Right atrium auricular region (tissue), 2 donors: ENCODE measurements around the gene LITAFD. TPM values are rescaled to one million over a fixed set of nuclear protein-coding genes. Genes with fewer than 3 reads are reported as not detected.

Experiments used
- DNase-seq: peaks from one replicate; pipeline ENCODE4 v3.0.0-alpha.2; 2019; ENCODE audit warnings: low spot score
- H3K27ac ChIP-seq, 2 donors: fragments of 200-600 bp; sonication (generic); 1 replicate in 1 of 2; 2 replicates in 1 of 2; pipeline ENCODE4 v1.5.1; 2016 to 2019
- H3K27me3 ChIP-seq, 2 donors: fragments of 200-600 bp; sonication (generic); one replicate each; pipeline versions ENCODE4 v1.5.1 to v1.6.0; 2017 to 2019
- H3K36me3 ChIP-seq: fragments of 200-600 bp; sonication (generic); one replicate; pipeline ENCODE4 v1.5.1; 2016
- H3K4me1 ChIP-seq, 2 donors: fragments of 200-600 bp; sonication (generic); one replicate each; pipeline versions ENCODE4 v1.5.1 to v1.6.0; 2017 to 2019
- H3K4me3 ChIP-seq, 2 donors: fragments of 200-600 bp; sonication (generic); 1 replicate in 1 of 2; 2 replicates in 1 of 2; pipeline ENCODE4 v1.5.1; 2017 to 2019; ENCODE audit warnings: mild to moderate bottlenecking in 1 of 2, moderate library complexity in 1 of 2
- H3K9me3 ChIP-seq, 2 donors: fragments of 200-600 bp; sonication (generic); one replicate each; pipeline ENCODE4 v1.5.1; 2019
- CTCF ChIP-seq, 2 donors: fragments of 200-600 bp; sonication (generic); IDR thresholded peaks; one replicate each; pipeline ENCODE4 v1.5.1; 2019; ENCODE audit warnings: antibody characterized with exemption in 2 of 2
- total RNA-seq, 2 donors: library from RNA; depleted of rRNA; stranded (reverse); fragments of >200 nt; gene quantifications; one replicate each; pipeline ENCODE4 v1.1.0, GENCODE V29; 2016

Gene LITAFD
- total RNA-seq, 2 donors from 2014 or later, result not detected

- peaks cover 0 to 3% of the 10 kb centered on the region in 2 donors for H3K4me1 ChIP-seq
- H3K9me3 ChIP-seq, result no peaks in the 10 kb centered on the region
- no peak for TF ChIP-seq CTCF (IDR thresholded peaks at IDR 0.05)
- H3K27ac ChIP-seq, result no peak overlapping the region
- H3K36me3 ChIP-seq, result peaks cover 86% of the 10 kb centered on the region
- H3K27me3 ChIP-seq, result no peaks in the 10 kb centered on the region
- no peak for DNase-seq
- H3K4me3 ChIP-seq, result no peak overlapping the region
Observed at GRCh38 chr16:8919089-8919933, 37.2 kb downstream of the LITAFD start.

GRCh38 chr16:8919934-8920462 lies 37.8 kb downstream of the LITAFD start:
- H3K4me1 ChIP-seq, result peaks cover 0 to 8% of the 10 kb centered on the region in 2 donors
- no peak overlapping the region for H3K4me3 ChIP-seq
- TF ChIP-seq CTCF (IDR thresholded peaks at IDR 0.05), result no peak
- H3K9me3 ChIP-seq, result no peaks in the 10 kb centered on the region
- no peak for DNase-seq
- H3K27ac ChIP-seq, result no peak overlapping the region
- no peaks in the 10 kb centered on the region for H3K27me3 ChIP-seq
- H3K36me3 ChIP-seq, result peaks cover 79% of the 10 kb centered on the region

DNA sequence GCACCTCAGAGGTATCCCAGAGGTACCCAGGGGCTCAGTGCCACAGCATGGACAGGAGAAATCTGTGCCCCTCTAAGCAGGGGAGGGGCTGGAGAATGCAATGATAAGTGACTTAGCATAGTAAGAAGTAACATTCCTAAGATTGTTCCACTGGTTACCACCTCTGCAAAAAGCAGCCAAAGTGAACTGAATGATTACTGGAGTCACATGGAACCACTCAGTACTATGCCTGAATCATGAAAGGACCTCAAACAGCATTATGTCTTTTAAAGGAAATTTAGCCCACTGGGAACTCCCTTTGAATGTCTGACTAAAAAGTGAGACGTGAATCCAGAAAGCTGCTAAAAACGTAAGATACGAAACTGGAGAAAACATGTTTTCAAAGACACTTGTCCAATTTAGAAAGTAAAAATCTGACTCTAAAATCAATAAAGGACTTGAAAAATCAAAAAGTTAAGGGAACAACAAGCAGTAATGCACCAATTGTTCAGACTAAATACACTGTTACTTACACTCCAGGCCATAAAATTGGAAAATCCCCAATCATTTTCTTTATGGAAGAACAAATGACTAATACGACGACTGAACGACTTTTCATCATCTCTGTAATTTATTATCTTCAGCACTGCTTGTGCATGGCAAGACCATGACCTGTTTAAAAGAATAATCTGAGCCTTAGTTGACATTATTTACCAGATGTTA lies 38.6 kb downstream of the LITAFD start:
- no peaks in the 10 kb centered on the region for H3K27me3 ChIP-seq
- peaks cover 0 to 8% of the 10 kb centered on the region in 2 donors for H3K4me1 ChIP-seq
- H3K27ac ChIP-seq, result no peak overlapping the region
- H3K9me3 ChIP-seq, result no peaks in the 10 kb centered on the region
- no peak overlapping the region for H3K4me3 ChIP-seq
- TF ChIP-seq CTCF (IDR thresholded peaks at IDR 0.05), result no peak
- no peak for DNase-seq
- H3K36me3 ChIP-seq, result peaks cover 71% of the 10 kb centered on the region

GRCh38 chr16:8921347-8921984 lies 39.3 kb downstream of the LITAFD start:
- no peaks in the 10 kb centered on the region for H3K9me3 ChIP-seq
- H3K27me3 ChIP-seq, result no peaks in the 10 kb centered on the region
- H3K36me3 ChIP-seq, result peaks cover 68% of the 10 kb centered on the region
- H3K4me1 ChIP-seq, result peaks cover 0 to 8% of the 10 kb centered on the region in 2 donors
- H3K27ac ChIP-seq, result no peak overlapping the region
- no peak for TF ChIP-seq CTCF (IDR thresholded peaks at IDR 0.05)
- DNase-seq, result no peak
- H3K4me3 ChIP-seq, result no peak overlapping the region

DNA sequence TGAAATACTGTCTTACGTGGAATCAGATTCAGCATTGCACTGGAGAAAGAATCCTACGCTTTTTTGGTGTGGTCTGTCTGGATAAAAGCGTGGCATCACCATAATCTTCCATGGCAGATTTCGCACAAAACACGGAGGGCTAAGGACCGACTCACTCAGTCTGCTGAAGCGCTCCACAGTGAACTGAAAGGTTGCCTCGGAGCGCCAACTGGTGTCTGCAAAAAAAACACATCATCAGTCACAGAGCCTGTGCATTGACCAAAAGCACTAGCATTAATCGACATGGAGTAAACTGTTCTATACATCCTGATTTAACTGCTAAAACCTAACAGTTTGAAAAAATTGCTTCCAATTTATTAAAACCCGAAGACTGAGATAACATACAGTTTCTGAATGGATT lies 41.0 kb downstream of the LITAFD start:
- H3K36me3 ChIP-seq, result peaks cover 60% of the 10 kb centered on the region
- H3K27me3 ChIP-seq, result no peaks in the 10 kb centered on the region

More for the DNA sequence above, 41.0 kb downstream of the LITAFD start:
- H3K27ac ChIP-seq, result no peak overlapping the region
- H3K4me3 ChIP-seq, result no peak overlapping the region
- H3K9me3 ChIP-seq, result no peaks in the 10 kb centered on the region
- H3K4me1 ChIP-seq, result peaks cover 0 to 11% of the 10 kb centered on the region in 2 donors
- no peak for TF ChIP-seq CTCF (IDR thresholded peaks at IDR 0.05)
- no peak for DNase-seq
